GM19467 (cell line): ENCODE measurements around the gene MRPL9.
"Not testable (repeated sequence)": the region's sequence is repeated elsewhere in the genome, so short reads cannot be mapped to it uniquely, and the experiment has no call there.

Source experiments
- ATAC-seq: cut with Tn5 transposase; IDR thresholded peaks from one replicate; pipeline ENCODE4 v1.9.1; 2021; ENCODE audit warnings: mild to moderate bottlenecking, moderate library complexity; ENCODE audit not compliant: unreplicated experiment

The MRPL9 gene

GRCh38 chr1:151787689-151788088 lies 24.4 kb upstream of the MRPL9 start:
- no peak for ATAC-seq

GRCh38 chr1:151783796-151784195 lies 20.5 kb upstream of the MRPL9 start:
- ATAC-seq = no peak

- ATAC-seq = no peak
These were observed 19.4 kb upstream of the MRPL9 start for GRCh38 chr1:151782741-151783140.

- ATAC-seq = not testable (repeated sequence)
These were observed 18.7 kb upstream of the MRPL9 start for GRCh38 chr1:151782026-151782425.

- not testable (repeated sequence) for ATAC-seq
These were observed 17.4 kb upstream of the MRPL9 start for GRCh38 chr1:151780736-151781135.

- ATAC-seq = no peak
These were observed 16.6 kb upstream of the MRPL9 start for GRCh38 chr1:151779852-151780251.

GRCh38 chr1:151777317-151777716 lies 14.0 kb upstream of the MRPL9 start:
- ATAC-seq = no peak

GRCh38 chr1:151776665-151777062 lies 13.4 kb upstream of the MRPL9 start:
- ATAC-seq = no peak

- ATAC-seq = no peak
These were observed 12.8 kb upstream of the MRPL9 start for GRCh38 chr1:151775894-151776664.

GRCh38 chr1:151774256-151774922 lies 11.1 kb upstream of the MRPL9 start:
- no peak for ATAC-seq

- ATAC-seq = no peak
These were observed 10.4 kb upstream of the MRPL9 start for GRCh38 chr1:151773702-151774101.

- not testable (repeated sequence) for ATAC-seq
These were observed 6.0 kb upstream of the MRPL9 start for GRCh38 chr1:151769270-151769669.

GRCh38 chr1:151768351-151769066 lies 5.2 kb upstream of the MRPL9 start:
- ATAC-seq = not testable (repeated sequence)

GRCh38 chr1:151763990-151764389 lies 694 bp upstream of the MRPL9 start:
- no peak for ATAC-seq

GRCh38 chr1:151760597-151761385 lies 2.5 kb downstream of the MRPL9 start:
- no peak for ATAC-seq

GRCh38 chr1:151759241-151759640 lies 4.1 kb downstream of the MRPL9 start:
- ATAC-seq = no peak

GRCh38 chr1:151756291-151756690 lies 7.0 kb downstream of the MRPL9 start:
- ATAC-seq = no peak

GRCh38 chr1:151741516-151741915 lies 21.8 kb downstream of the MRPL9 start:
- no peak for ATAC-seq

GRCh38 chr1:151739590-151740355 lies 23.5 kb downstream of the MRPL9 start:
- no peak for ATAC-seq

- ATAC-seq = no peak
These were observed 25.8 kb downstream of the MRPL9 start for GRCh38 chr1:151737479-151737878.
